ENCODE data around the gene WDR35. TPM values are rescaled to one million over a fixed set of nuclear protein-coding genes. Genes with fewer than 3 reads are reported as not detected.
"Not testable (repeated sequence)": the region's sequence is repeated elsewhere in the genome, so short reads cannot be mapped to it uniquely, and the experiment has no call there.

Gene WDR35
- total RNA-seq, 1 donor, result 18.1 TPM

- DNase-seq (ENCODE audit: insufficient read length, low spot score, missing footprints), result no peak
- TF ChIP-seq CTCF (IDR thresholded peaks at IDR 0.05; ENCODE audit: extremely low read depth, low read depth, low read length), result no peak
Measured at GRCh38 chr2:19929226-19929625, 60.7 kb downstream of the WDR35 start.

GRCh38 chr2:19927816-19928215 lies 62.1 kb downstream of the WDR35 start:
- not testable (repeated sequence) for DNase-seq (ENCODE audit: insufficient read length, low spot score, missing footprints)

More at GRCh38 chr2:19929226-19929625, 60.7 kb downstream of the WDR35 start:
- H3K4me2 ChIP-seq (ENCODE audit: insufficient read depth, low read length), result no peak overlapping the region
- no peaks in the 10 kb centered on the region for H3K27me3 ChIP-seq (ENCODE audit: insufficient read depth, low read length)
- no peaks in the 10 kb centered on the region for H4K20me1 ChIP-seq (ENCODE audit: insufficient read depth, low read length)
- H3K36me3 ChIP-seq (ENCODE audit: insufficient read depth, low read length), result peaks cover 14% of the 10 kb centered on the region
- peaks cover 13% of the 10 kb centered on the region for H3K4me1 ChIP-seq (ENCODE audit: insufficient read depth, low read length)
- H3K4me3 ChIP-seq (ENCODE audit: insufficient read depth, low read length), result no peak overlapping the region
- no peak overlapping the region for H2AFZ ChIP-seq (ENCODE audit: low read length)
- H3K79me2 ChIP-seq (ENCODE audit: insufficient read depth, low read length), result no peaks in the 10 kb centered on the region
- no peaks in the 10 kb centered on the region for H3K9me3 ChIP-seq (ENCODE audit: low read depth, low read length)
- no peak overlapping the region for H3K27ac ChIP-seq (ENCODE audit: low read depth, low read length)

GRCh38 chr2:19924526-19924925 lies 65.4 kb downstream of the WDR35 start:
- H3K9me3 ChIP-seq (ENCODE audit: low read depth, low read length); H3K4me3 ChIP-seq (ENCODE audit: insufficient read depth, low read length); H3K27me3 ChIP-seq (ENCODE audit: insufficient read depth, low read length); H3K79me2 ChIP-seq (ENCODE audit: insufficient read depth, low read length); DNase-seq (ENCODE audit: insufficient read length, low spot score, missing footprints); H2AFZ ChIP-seq (ENCODE audit: low read length); H3K27ac ChIP-seq (ENCODE audit: low read depth, low read length); H3K4me2 ChIP-seq (ENCODE audit: insufficient read depth, low read length); H4K20me1 ChIP-seq (ENCODE audit: insufficient read depth, low read length); H3K4me1 ChIP-seq (ENCODE audit: insufficient read depth, low read length): not testable (repeated sequence)
- peaks cover 13% of the 10 kb centered on the region for H3K36me3 ChIP-seq (ENCODE audit: insufficient read depth, low read length)

More at GRCh38 chr2:19927816-19928215, 62.1 kb downstream of the WDR35 start:
- H2AFZ ChIP-seq (ENCODE audit: low read length); H3K27me3 ChIP-seq (ENCODE audit: insufficient read depth, low read length); H3K4me1 ChIP-seq (ENCODE audit: insufficient read depth, low read length); H4K20me1 ChIP-seq (ENCODE audit: insufficient read depth, low read length); H3K27ac ChIP-seq (ENCODE audit: low read depth, low read length); H3K9me3 ChIP-seq (ENCODE audit: low read depth, low read length); H3K4me2 ChIP-seq (ENCODE audit: insufficient read depth, low read length); H3K79me2 ChIP-seq (ENCODE audit: insufficient read depth, low read length); H3K4me3 ChIP-seq (ENCODE audit: insufficient read depth, low read length): not testable (repeated sequence)
- peaks cover 14% of the 10 kb centered on the region for H3K36me3 ChIP-seq (ENCODE audit: insufficient read depth, low read length)

- not testable (repeated sequence) for H3K79me2 ChIP-seq (ENCODE audit: insufficient read depth, low read length); DNase-seq (ENCODE audit: insufficient read length, low spot score, missing footprints); H3K4me1 ChIP-seq (ENCODE audit: insufficient read depth, low read length); H3K27ac ChIP-seq (ENCODE audit: low read depth, low read length); H3K4me2 ChIP-seq (ENCODE audit: insufficient read depth, low read length); H3K27me3 ChIP-seq (ENCODE audit: insufficient read depth, low read length); H4K20me1 ChIP-seq (ENCODE audit: insufficient read depth, low read length); H3K4me3 ChIP-seq (ENCODE audit: insufficient read depth, low read length); H2AFZ ChIP-seq (ENCODE audit: low read length); H3K9me3 ChIP-seq (ENCODE audit: low read depth, low read length); H3K36me3 ChIP-seq (ENCODE audit: insufficient read depth, low read length)
Measured at GRCh38 chr2:19922188-19922587, 67.7 kb downstream of the WDR35 start.

- Histone ChIP-seq H3K27ac (ENCODE audit: low read depth, low read length) (no peak overlapping the region), H3K4me2 (ENCODE audit: insufficient read depth, low read length) (no peak overlapping the region), H3K27me3 (ENCODE audit: insufficient read depth, low read length) (no peaks in the 10 kb centered on the region), H3K4me3 (ENCODE audit: insufficient read depth, low read length) (no peak overlapping the region), H4K20me1 (ENCODE audit: insufficient read depth, low read length) (no peaks in the 10 kb centered on the region), H3K4me1 (ENCODE audit: insufficient read depth, low read length) (peaks cover 10% of the 10 kb centered on the region), H3K9me3 (ENCODE audit: low read depth, low read length) (no peaks in the 10 kb centered on the region), H2AFZ (ENCODE audit: low read length) (no peak overlapping the region), H3K36me3 (ENCODE audit: insufficient read depth, low read length) (no peaks in the 10 kb centered on the region), H3K79me2 (ENCODE audit: insufficient read depth, low read length) (no peaks in the 10 kb centered on the region)
- DNase-seq (ENCODE audit: insufficient read length, low spot score, missing footprints), result peak; percentile 34
- no peak for TF ChIP-seq CTCF (IDR thresholded peaks at IDR 0.05; ENCODE audit: extremely low read depth, low read depth, low read length)
Measured at GRCh38 chr2:19916385-19916950, 73.4 kb downstream of the WDR35 start.
